ENCODE data around the gene LRRC10. TPM values are rescaled to one million over a fixed set of nuclear protein-coding genes. Genes with fewer than 3 reads are reported as not detected.
"Not testable (repeated sequence)": the region's sequence is repeated elsewhere in the genome, so short reads cannot be mapped to it uniquely, and the experiment has no call there.

LRRC10 gene
- total RNA-seq, 1 donor from 2014 or later, result not detected

GRCh38 chr12:69620077-69620476, 9.4 kb upstream of the LRRC10 start:
- intact Hi-C loops (cut with micrococcal nuclease), result no loop called here

GRCh38 chr12:69619050-69619449, 8.3 kb upstream of the LRRC10 start:
- intact Hi-C loops (cut with micrococcal nuclease), result no loop called here

GRCh38 chr12:69616025-69616424, 5.3 kb upstream of the LRRC10 start:
- intact Hi-C loops (cut with micrococcal nuclease), result no loop called here

- intact Hi-C loops (cut with micrococcal nuclease), result no loop called here
Observed at GRCh38 chr12:69613351-69613750, 2.6 kb upstream of the LRRC10 start.

GRCh38 chr12:69610126-69610525, 581 bp downstream of the LRRC10 start:
- intact Hi-C loops (cut with micrococcal nuclease), result no loop called here

GRCh38 chr12:69608114-69608513, 2.6 kb downstream of the LRRC10 start:
- intact Hi-C loops (cut with micrococcal nuclease), result no loop called here

- intact Hi-C loops (cut with micrococcal nuclease), result not testable (repeated sequence)
Observed at GRCh38 chr12:69604275-69604674, 6.4 kb downstream of the LRRC10 start.

GRCh38 chr12:69603556-69603955, 7.2 kb downstream of the LRRC10 start:
- intact Hi-C loops (cut with micrococcal nuclease), result not testable (repeated sequence)

GRCh38 chr12:69602954-69603353, 7.8 kb downstream of the LRRC10 start:
- intact Hi-C loops (cut with micrococcal nuclease), result no loop called here

GRCh38 chr12:69601962-69602685, 8.6 kb downstream of the LRRC10 start:
- intact Hi-C loops (cut with micrococcal nuclease), result no loop called here

- intact Hi-C loops (cut with micrococcal nuclease), result no loop called here
Observed at GRCh38 chr12:69600804-69601203, 9.9 kb downstream of the LRRC10 start.

- intact Hi-C loops (cut with micrococcal nuclease), result no loop called here
Observed at GRCh38 chr12:69598174-69598753, 12.4 kb downstream of the LRRC10 start.

- intact Hi-C loops (cut with micrococcal nuclease), result no loop called here
Observed at GRCh38 chr12:69595689-69596088, 15.0 kb downstream of the LRRC10 start.

- intact Hi-C loops (cut with micrococcal nuclease), result loop anchor here (5.0 kb wide), 2 partner anchors 337 to 977 kb away; partner anchors contain the start of gene RAP1B
Observed at GRCh38 chr12:69589082-69589481, 21.6 kb downstream of the LRRC10 start.

GRCh38 chr12:69588527-69588926, 22.2 kb downstream of the LRRC10 start:
- intact Hi-C loops (cut with micrococcal nuclease), result loop anchor here (5.0 kb wide), 2 partner anchors 336 to 976 kb away; partner anchors contain the start of gene RAP1B

- intact Hi-C loops (cut with micrococcal nuclease), result loop anchor here (1.0 to 5.0 kb wide), 10 partner anchors 15 to 973 kb away; partner anchors contain the start of genes CPSF6, FRS2, KCNMB4 and RAB3IP
Observed at GRCh38 chr12:69585189-69586062, 25.3 kb downstream of the LRRC10 start, which contains the start of gene CCT2. Gene CCT2 (plus strand): TSS chr12:69585459. CDS start chr12:69585522, 63 bp downstream.

GRCh38 chr12:69583203-69583602, 27.5 kb downstream of the LRRC10 start:
- intact Hi-C loops (cut with micrococcal nuclease), result no loop called here

GRCh38 chr12:69580074-69580473, 30.6 kb downstream of the LRRC10 start:
- intact Hi-C loops (cut with micrococcal nuclease), result no loop called here

GRCh38 chr12:69579029-69579428, 31.7 kb downstream of the LRRC10 start:
- intact Hi-C loops (cut with micrococcal nuclease), result no loop called here

GRCh38 chr12:69578283-69578682, 32.4 kb downstream of the LRRC10 start:
- intact Hi-C loops (cut with micrococcal nuclease), result no loop called here

GRCh38 chr12:69575346-69575745, 35.4 kb downstream of the LRRC10 start:
- intact Hi-C loops (cut with micrococcal nuclease), result no loop called here
